ENCODE measurements around the gene SOHLH1.
"Not testable (repeated sequence)": the region's sequence is repeated elsewhere in the genome, so short reads cannot be mapped to it uniquely, and the experiment has no call there.

SOHLH1 gene

DNA sequence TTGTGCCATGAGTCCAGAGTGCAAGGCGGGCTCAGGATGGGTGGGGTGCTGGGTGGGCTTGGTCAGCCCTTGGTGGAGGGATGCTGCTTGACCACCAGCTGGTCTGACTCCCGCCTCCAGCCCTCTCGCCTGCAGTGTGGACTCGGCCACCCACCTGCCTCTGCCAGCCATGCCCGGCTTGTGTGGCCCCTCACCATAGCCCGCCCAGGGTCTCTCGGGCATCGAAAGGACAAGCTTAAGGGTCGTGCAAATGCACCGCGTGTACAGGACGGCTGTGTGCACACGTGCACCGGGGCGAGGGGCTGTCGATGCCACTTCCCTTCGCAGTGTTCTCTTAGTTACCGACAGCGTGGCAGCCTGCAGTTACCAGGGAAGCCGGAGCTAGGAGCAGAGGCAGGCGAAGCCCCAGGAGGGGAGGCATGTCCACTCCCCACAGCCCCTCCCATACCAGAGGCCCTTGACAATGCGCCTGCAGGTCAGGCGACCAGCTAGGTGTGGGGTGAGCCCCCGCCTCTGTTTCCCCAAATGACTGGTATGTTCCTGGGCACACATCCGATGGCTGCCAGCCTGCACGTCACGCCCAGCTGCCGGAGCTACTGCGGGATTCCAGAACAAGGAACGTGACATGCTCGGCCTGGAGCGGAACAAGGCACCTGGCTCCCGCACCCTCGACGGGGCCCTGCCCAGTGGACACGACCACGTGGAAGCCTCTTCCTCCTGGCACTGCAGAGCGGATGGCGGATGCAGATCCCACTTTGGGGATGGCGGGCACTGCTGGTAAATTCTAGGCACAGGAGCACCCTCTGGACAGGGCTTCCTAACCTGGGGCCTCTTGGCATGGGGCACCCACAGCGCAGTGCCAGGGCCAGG lies 28.3 kb downstream of the SOHLH1 start:
- Histone ChIP-seq H2AFZ (ENCODE audit: low read depth, low read length, severe bottlenecking) (no peak overlapping the region), H3K9me2 (replicated peaks; ENCODE audit: insufficient read depth, low read length) (no peaks in the 10 kb centered on the region), H4K20me1 (ENCODE audit: low read depth, low read length) (no peaks in the 10 kb centered on the region), H3F3A (ENCODE audit: insufficient read depth) (no peaks in the 10 kb centered on the region), H3K9ac (ENCODE audit: low read length) (no peak overlapping the region), H3K36me3 (ENCODE audit: low read length) (no peaks in the 10 kb centered on the region), H3K4me2 (ENCODE audit: low read depth, low read length, poor library complexity, severe bottlenecking) (no peak overlapping the region), H3K9me3 (ENCODE audit: insufficient read depth, low read length) (no peaks in the 10 kb centered on the region), H3K79me2 (ENCODE audit: insufficient read depth, low read length) (no peaks in the 10 kb centered on the region), H3K27ac (ENCODE audit: low read depth, low read length) (no peak overlapping the region), H3K4me3 (ENCODE audit: insufficient read depth, low read length, poor library complexity, severe bottlenecking) (no peak overlapping the region), H3K27me3 (ENCODE audit: low read length) (no peaks in the 10 kb centered on the region)
- TF ChIP-seq EZH2phosphoT487 (conservative IDR thresholded peaks at IDR 0.05; ENCODE audit: low read length) (no peak), CTCF (IDR thresholded peaks at IDR 0.05; ENCODE audit: insufficient read depth, low read length, poor library complexity, severe bottlenecking) (no peak)

GRCh38 chr9:135669616-135670285 lies 29.5 kb downstream of the SOHLH1 start:
- Histone ChIP-seq H3K79me2 (ENCODE audit: insufficient read depth, low read length) (no peaks in the 10 kb centered on the region), H4K20me1 (ENCODE audit: low read depth, low read length) (no peaks in the 10 kb centered on the region), H3F3A (ENCODE audit: insufficient read depth) (no peaks in the 10 kb centered on the region), H3K36me3 (ENCODE audit: low read length) (no peaks in the 10 kb centered on the region), H3K27ac (ENCODE audit: low read depth, low read length) (no peak overlapping the region), H3K9me3 (ENCODE audit: insufficient read depth, low read length) (no peaks in the 10 kb centered on the region), H3K9me2 (replicated peaks; ENCODE audit: insufficient read depth, low read length) (no peaks in the 10 kb centered on the region), H3K4me3 (ENCODE audit: insufficient read depth, low read length, poor library complexity, severe bottlenecking) (no peak overlapping the region), H2AFZ (ENCODE audit: low read depth, low read length, severe bottlenecking) (no peak overlapping the region), H3K9ac (ENCODE audit: low read length) (no peak overlapping the region), H3K4me2 (ENCODE audit: low read depth, low read length, poor library complexity, severe bottlenecking) (no peak overlapping the region), H3K27me3 (ENCODE audit: low read length) (no peaks in the 10 kb centered on the region)
- no peak for TF ChIP-seq EZH2phosphoT487 (conservative IDR thresholded peaks at IDR 0.05; ENCODE audit: low read length)
- TF ChIP-seq CTCF (IDR thresholded peaks at IDR 0.05; ENCODE audit: insufficient read depth, low read length, poor library complexity, severe bottlenecking) = no peak

GRCh38 chr9:135669018-135669417 lies 30.3 kb downstream of the SOHLH1 start:
- H3K36me3 ChIP-seq (ENCODE audit: low read length); H3K9me3 ChIP-seq (ENCODE audit: insufficient read depth, low read length); H3K79me2 ChIP-seq (ENCODE audit: insufficient read depth, low read length); H2AFZ ChIP-seq (ENCODE audit: low read depth, low read length, severe bottlenecking); H3K27me3 ChIP-seq (ENCODE audit: low read length); H3K27ac ChIP-seq (ENCODE audit: low read depth, low read length); H3K4me3 ChIP-seq (ENCODE audit: insufficient read depth, low read length, poor library complexity, severe bottlenecking); H3K9me2 ChIP-seq (replicated peaks; ENCODE audit: insufficient read depth, low read length); H3K9ac ChIP-seq (ENCODE audit: low read length); H3F3A ChIP-seq (ENCODE audit: insufficient read depth); H4K20me1 ChIP-seq (ENCODE audit: low read depth, low read length); H3K4me2 ChIP-seq (ENCODE audit: low read depth, low read length, poor library complexity, severe bottlenecking): not testable (repeated sequence)

GRCh38 chr9:135667463-135668001 lies 31.7 kb downstream of the SOHLH1 start:
- Histone ChIP-seq H3K27me3 (ENCODE audit: low read length) (no peaks in the 10 kb centered on the region), H3F3A (ENCODE audit: insufficient read depth) (no peaks in the 10 kb centered on the region), H3K9me2 (replicated peaks; ENCODE audit: insufficient read depth, low read length) (no peaks in the 10 kb centered on the region), H3K9me3 (ENCODE audit: insufficient read depth, low read length) (no peaks in the 10 kb centered on the region), H3K36me3 (ENCODE audit: low read length) (no peaks in the 10 kb centered on the region), H3K79me2 (ENCODE audit: insufficient read depth, low read length) (no peaks in the 10 kb centered on the region), H3K4me2 (ENCODE audit: low read depth, low read length, poor library complexity, severe bottlenecking) (no peak overlapping the region), H3K27ac (ENCODE audit: low read depth, low read length) (no peak overlapping the region), H3K4me3 (ENCODE audit: insufficient read depth, low read length, poor library complexity, severe bottlenecking) (no peak overlapping the region), H2AFZ (ENCODE audit: low read depth, low read length, severe bottlenecking) (no peak overlapping the region), H4K20me1 (ENCODE audit: low read depth, low read length) (no peaks in the 10 kb centered on the region), H3K9ac (ENCODE audit: low read length) (no peak overlapping the region)
- TF ChIP-seq CTCF (IDR thresholded peaks at IDR 0.05; ENCODE audit: insufficient read depth, low read length, poor library complexity, severe bottlenecking) (no peak), EZH2phosphoT487 (conservative IDR thresholded peaks at IDR 0.05; ENCODE audit: low read length) (no peak)
